Islet of Langerhans (tissue), 1 donor: ENCODE measurements around the gene ANKDD1A.

ENCODE experiments used
- FAIRE-seq: peaks from one replicate; lab custom pipeline; 2011; peaks lifted over from hg19 to GRCh38; lab: Jason Lieb, UNC

Gene ANKDD1A

DNA sequence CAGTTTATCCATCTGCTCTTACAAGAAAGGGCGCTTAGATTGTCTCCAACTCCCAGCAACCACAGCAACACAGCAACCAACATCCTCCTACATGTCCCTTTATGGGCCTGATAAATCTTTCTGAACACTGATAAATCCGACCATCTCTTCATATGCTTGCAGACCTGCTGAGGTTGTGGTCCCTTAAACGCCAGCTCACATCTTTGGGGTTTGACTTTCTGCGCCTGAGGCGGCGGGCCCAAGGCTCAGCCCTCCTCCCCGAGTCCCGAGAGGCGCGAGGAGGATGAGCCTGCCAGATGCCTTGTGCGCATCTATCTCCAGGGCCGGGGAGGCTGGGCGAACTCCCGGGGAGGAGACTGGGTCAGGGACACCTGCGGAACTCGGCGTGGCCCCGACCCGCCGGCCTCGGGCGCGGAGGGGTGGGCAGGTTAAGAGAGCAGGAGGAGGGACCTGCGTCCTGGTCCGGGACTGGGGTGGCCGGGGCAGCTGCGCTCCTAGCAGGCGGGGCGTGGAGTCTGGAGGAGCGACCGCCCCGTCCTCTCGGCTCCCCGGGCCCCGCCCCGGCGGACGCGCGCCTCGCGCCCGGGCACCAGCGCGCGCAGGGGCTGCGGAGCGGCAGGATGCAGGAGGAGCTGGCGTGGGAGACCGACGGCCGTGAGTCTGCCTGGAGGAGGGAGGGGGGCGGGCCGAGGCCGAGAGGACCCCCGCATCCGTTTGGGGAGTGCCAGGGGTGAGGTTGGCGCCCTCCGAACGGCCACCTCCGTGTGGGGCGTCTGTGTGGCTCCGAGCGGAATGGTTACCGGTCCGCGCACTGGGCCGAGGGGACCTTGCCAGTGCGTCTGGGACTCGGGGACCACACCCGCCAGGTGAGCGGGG, at the start of gene ANKDD1A:
ANKDD1A (plus strand) TSS at position 592 of the 876 bp plus-strand sequence; CDS start at position 621, 29 bp downstream.
- no peak for FAIRE-seq

- no peak for FAIRE-seq
Measured at GRCh38 chr15:64861960-64862359, 49.7 kb upstream of the ANKDD1A start.

DNA sequence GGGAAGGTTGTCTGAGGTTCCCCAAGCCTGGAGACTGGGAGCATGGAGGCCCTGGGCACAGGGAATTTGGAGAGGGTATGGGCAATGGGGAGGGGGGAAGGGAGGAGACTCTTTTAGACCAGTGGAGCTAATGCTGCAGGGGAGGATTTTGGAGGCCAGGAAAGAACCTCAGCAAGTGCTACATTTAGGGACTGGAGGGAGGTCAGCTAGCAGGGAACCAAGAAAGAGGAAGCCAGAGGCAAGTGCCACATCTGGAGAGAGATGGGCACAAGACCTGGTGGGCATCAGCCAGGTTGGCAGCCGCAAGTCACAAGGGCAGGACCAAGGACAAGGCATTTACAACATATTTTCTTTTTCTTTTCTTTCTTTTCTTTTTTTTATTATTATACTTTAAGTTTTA, 49.3 kb upstream of the ANKDD1A start:
- no peak for FAIRE-seq

DNA sequence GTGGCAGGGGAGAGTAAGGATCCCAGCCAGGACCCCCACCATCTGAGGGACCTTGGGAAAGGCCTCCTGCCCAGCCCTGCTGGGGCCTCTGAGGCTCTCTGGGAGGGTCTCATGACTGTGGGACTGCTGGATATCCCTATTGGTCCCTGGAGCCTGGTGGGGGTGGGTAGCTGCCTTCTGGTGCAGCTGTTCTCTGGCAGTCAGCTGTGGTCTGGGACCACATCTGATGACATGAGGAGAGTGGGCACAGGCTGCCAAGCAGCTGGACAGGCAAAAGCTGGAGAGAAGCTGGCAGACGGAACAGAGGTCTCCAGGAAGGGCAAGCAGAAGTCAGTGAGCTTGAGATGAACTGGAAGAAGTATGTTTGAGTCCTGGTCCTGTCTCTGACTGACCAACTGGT, 47.6 kb upstream of the ANKDD1A start:
- FAIRE-seq = no peak

GRCh38 chr15:64865126-64865997, 46.3 kb upstream of the ANKDD1A start:
- no peak for FAIRE-seq

GRCh38 chr15:64865998-64866520, 45.6 kb upstream of the ANKDD1A start:
- FAIRE-seq = no peak

DNA sequence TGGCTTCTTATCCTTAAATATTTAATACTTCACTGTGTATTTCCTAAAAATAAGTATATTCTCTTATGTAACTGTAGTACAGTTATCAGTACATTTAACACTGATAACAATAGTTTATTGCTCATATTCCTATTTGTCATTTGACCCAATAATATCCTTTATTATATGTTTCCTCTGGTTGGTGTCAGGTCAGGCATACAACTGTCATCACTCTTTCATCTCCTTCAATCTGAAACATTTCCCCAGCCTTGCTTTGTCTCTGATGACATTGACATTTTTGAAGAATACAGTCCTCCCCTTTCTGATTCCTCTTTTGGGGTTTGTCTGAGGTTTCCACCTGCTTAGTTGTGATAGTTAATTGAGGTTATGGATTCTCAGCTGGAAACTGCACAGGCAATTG, 42.2 kb upstream of the ANKDD1A start:
- no peak for FAIRE-seq

- no peak for FAIRE-seq
Measured at GRCh38 chr15:64870353-64870752, 41.3 kb upstream of the ANKDD1A start.

GRCh38 chr15:64875641-64876223, 36.0 kb upstream of the ANKDD1A start:
- FAIRE-seq = no peak

DNA sequence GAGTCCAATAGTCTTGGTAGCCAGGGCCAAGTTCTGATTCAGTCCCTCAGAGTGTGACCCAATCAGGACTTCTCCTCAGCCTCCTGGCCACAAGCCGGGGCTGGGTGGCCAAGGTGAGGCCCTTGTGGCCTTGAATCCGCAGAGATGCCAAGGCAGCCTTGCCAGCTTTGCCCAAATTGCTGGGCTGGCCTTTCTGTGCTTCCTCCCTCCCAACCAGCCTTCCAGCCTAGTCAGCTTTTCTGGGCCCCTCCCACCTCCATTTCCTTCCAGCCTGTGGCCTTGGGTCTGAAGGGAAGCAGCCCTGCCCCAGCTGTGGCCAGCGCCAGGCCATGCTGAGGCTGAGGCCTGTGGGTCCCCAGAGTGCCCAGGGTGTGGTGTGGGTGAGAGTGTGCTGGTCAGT, 34.3 kb upstream of the ANKDD1A start:
- no peak for FAIRE-seq

DNA sequence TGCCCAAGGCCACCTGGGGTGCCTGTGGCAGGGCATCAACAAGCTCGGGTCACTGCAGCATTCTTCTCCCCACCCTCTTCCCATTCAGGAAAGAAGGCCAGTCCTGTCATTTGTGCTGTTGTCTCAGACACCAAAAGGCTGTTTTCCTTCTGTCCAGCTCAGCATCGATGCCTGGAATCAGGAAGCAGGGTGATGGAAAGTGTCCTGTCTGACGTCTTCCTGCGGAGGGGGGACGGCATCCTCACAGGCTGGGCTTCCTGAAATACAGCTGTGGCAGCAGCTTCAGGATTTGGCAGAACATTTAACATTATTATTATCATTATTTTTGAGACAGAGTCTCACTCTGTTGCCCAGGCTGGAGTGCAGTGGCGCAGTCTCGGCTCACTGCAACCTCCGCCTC, 33.0 kb upstream of the ANKDD1A start:
- no peak for FAIRE-seq

GRCh38 chr15:64883100-64883581, 28.6 kb upstream of the ANKDD1A start:
- no peak for FAIRE-seq

- no peak for FAIRE-seq
Measured at GRCh38 chr15:64883997-64884511, 27.6 kb upstream of the ANKDD1A start.

DNA sequence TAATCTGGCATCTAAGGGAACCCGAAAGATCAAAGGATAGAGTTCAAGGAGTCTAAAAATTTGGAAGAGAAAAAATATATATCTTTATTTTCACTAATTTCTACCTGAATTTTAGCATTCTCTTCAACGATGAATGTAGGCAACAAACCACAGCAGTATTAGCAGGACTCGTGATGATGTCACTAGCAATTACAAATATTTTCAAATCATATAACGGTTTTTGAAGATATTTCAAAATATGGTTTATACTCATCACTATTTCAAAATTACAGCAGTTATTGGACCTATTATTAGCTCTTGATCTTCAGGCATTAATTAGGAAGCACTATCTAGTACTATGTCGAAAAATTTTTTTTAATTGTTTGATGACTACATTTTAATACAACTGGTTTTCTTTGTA, 27.0 kb upstream of the ANKDD1A start:
- FAIRE-seq = no peak

- FAIRE-seq = no peak
Measured at GRCh38 chr15:64888336-64888735, 23.4 kb upstream of the ANKDD1A start.

DNA sequence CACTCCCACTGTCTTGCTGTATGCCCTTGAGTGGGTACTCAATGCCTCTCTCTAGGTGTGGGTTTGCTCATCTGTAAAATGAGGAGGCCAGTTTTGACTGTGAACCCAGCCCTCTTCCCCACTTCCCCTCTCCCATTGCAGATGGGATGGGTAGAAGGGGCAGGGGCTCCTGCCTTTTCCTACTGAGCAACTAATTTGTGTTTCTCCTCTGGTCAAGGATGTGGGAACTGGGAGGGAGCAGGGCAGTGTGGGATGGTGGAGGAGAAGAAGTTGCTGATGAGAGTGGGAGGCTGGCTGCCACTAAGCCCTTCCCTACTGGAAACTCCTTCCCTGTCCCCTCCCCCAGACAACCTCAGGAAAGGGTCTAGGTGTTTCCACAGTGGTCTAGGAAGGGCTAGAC, 20.1 kb upstream of the ANKDD1A start:
- FAIRE-seq = no peak

DNA sequence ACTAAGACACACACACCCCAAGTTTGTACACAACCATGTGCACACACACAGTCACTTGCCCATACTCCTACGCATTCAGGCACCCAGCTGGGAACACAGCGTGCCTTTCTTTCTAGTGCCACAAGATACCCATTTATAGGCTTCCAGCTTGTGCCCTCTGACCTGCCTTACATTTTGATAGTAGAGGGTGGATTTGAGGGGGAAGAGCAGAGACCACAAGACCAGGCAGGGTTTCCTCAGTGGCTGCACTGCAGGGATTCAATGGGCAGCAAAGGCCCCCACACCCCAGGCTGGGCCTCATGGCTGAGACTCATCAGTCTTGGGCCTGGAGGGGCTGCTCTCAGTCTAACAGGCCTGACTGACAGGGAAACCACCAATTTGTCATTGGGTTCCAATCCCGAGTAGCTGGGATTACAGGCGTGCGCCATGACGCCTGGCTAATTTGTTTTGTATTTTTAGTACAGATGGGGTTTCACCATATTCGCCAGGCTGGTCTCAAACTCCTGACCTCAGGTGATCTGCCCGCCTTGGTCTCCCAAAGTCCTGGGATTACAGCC, 18.8 kb upstream of the ANKDD1A start:
- FAIRE-seq = no peak

- no peak for FAIRE-seq
Measured at GRCh38 chr15:64893481-64894394, 18.0 kb upstream of the ANKDD1A start.

GRCh38 chr15:64894395-64895056, 17.2 kb upstream of the ANKDD1A start:
- no peak for FAIRE-seq
